HG03378 (cell line): Measurements from ENCODE around the gene ERFE.
A peak's percentile ranks its signal among the peaks of the same experiment; 100 is the strongest.

Experiments used
- ATAC-seq: cut with Tn5 transposase; IDR thresholded peaks from one replicate; pipeline ENCODE4 v1.9.1; 2021; ENCODE audit warnings: mild to moderate bottlenecking, moderate library complexity; ENCODE audit not compliant: unreplicated experiment

ERFE gene

GRCh38 chr2:238202326-238203093 is 43.7 kb downstream of the ERFE start:
- no peak for ATAC-seq

GRCh38 chr2:238203094-238203972 is 44.6 kb downstream of the ERFE start, which contains the start of gene ILKAP:
ILKAP (minus strand) TSS chr2:238203695; CDS start chr2:238203553, 142 bp downstream.
- ATAC-seq, result peak; percentile 75

GRCh38 chr2:238203973-238204683 is 45.4 kb downstream of the ERFE start:
- ATAC-seq, result no peak

- ATAC-seq, result no peak
Measured at GRCh38 chr2:238207006-238207405, 48.2 kb downstream of the ERFE start.

GRCh38 chr2:238216651-238217184 is 57.9 kb downstream of the ERFE start:
- ATAC-seq, result no peak
